HG02571 (cell line): ENCODE results near the gene SLC47A2.
"Not testable (repeated sequence)": the region's sequence is repeated elsewhere in the genome, so short reads cannot be mapped to it uniquely, and the experiment has no call there.

Experiments used
- ATAC-seq: cut with Tn5 transposase; IDR thresholded peaks from one replicate; pipeline ENCODE4 v1.9.1; 2021; ENCODE audit warnings: mild to moderate bottlenecking, moderate library complexity; ENCODE audit not compliant: unreplicated experiment

SLC47A2 gene

GRCh38 chr17:19709841-19710240 lies 6.5 kb downstream of the SLC47A2 start:
- no peak for ATAC-seq

DNA sequence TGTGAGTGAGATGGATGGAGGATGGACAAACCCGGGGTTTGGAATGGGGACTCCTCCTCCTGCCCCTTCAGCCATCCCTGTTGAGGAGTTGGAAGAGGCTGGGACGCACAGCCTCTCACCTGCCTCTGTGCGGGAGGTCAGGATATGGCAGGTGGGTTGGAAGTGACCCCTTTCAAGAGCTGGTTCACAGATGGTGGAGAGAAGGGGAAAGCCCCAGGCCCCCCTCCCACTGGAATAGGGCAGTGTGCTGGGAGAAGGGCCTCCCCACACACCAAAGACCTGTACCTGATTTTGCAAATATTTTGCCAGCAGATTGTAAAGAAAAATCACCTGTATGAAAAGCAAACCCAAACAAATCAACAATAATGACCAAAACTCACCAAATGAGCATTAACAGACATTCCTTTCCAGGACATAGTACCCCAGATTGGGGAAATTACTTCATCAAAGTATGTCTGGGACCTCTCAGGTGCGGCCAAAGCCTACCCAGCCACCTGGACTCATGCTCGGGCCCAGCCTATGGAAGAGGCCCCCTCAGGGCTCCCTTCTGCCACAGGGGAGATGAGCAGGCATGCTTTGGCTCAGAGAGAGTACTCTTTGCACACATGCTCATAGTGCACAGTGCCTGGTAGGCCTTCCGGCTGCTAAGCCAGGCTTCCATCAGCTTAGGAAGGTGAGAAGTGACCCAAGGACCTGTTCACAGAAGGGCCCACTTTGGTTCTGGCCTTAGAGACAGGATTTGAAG lies 7.8 kb downstream of the SLC47A2 start:
- ATAC-seq = no peak

GRCh38 chr17:19707728-19708221 lies 8.6 kb downstream of the SLC47A2 start:
- no peak for ATAC-seq

- no peak for ATAC-seq
Measured at GRCh38 chr17:19706791-19707727, 9.3 kb downstream of the SLC47A2 start.

DNA sequence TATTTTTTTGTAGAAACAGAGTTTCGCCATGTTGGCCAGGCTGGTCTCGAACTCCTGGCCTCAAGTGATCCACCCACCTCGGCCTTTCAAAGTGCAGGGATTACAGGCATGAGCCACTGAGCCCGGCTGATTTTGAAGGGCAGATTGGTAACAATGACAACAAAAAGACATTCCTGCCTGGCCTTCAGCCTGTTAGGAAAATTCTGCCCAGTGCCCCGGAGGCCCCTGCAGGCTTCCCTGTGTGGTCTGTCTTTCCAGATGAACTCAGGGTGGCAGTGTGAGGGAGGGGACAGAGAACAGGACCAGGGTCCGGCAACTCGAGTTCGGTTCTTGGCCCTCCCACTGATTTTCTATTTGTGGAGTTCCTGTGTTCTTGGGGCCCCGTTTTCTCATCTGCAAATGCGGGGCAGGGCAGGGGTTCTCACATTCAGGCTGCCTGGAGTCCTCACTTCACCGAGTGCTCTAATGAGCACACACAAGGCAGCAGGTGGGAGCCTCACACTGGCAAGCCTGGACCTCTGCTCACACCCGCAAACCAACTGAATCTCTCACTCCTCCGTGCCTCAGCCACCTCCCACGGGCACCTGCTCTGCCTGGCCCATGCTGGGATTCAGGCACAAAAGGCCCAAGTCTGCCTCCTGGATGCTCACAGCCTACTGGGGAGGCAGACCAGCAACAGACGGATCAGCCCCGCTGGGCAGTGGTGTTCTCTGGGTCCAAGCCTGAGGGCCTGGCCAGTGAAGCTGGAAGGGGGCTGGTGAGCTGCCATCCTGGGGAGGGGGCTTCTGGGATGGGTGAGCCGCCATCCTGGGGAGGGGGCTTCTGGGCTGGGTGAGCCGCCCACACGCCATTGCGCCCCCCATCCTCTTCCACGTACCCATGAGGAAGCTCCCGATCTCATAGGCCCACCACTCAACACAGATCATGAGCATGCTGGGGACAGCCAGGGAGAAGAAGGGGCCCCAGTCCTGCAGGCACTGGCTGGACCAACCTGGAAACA lies 10.3 kb downstream of the SLC47A2 start:
- ATAC-seq = no peak

DNA sequence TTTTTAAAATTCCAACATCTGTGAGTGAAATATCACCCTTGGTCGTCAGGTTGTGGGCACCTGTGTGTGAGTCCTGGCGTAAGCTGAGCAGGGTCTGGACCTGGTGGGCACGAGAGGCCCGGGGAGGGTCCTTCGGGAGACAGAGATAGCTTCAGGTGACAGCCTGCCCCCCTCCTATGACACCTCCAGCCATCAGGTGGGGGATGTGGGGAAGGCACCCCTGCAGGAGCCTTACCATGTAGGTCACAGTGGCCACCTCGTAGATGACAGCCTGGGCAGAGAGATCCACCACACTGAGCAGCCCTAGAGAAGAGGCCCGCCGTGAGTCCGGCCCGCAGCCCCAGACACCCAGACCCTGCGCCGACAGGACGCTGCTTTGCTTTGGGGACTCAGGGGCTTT lies 11.2 kb downstream of the SLC47A2 start:
- ATAC-seq = no peak

DNA sequence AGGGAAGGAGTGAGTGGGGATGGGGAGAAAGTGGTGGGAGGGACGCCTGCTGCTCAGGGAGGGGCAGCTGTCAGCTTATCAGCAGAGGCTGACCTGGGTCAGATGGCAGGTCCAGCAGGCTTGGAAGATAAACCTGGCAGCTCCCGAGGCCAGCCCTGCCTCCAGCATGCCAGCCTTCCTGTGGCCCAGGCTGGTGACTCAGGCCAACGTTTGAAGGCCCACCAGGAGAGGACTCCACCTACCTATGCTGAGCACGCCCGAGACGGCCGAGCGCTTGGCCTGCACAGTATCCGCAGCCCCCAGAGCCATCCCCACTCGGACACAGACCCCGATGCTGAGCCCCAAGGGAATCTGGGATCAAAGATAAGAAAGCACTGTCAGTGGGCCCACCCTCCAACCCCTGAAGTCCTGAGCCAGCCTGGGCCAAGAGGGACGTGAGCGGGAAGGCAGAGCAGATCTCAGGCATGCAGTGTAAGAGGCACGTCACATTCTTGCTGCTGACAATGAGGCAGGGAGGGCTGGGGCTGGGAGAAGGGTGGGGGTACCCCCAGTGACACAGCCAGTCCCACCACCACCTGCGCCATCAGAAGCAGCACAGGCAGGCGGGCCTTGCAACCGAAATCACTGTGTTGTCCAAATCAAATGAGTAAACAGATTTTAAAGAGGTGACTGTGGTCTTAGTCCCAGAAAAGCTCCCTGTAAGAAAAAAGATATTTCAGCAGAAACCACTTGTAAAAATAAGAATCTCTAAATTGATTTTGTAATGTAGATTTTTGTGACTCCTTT lies 12.4 kb downstream of the SLC47A2 start:
- ATAC-seq = no peak

- ATAC-seq = no peak
Measured at GRCh38 chr17:19703106-19703827, 13.1 kb downstream of the SLC47A2 start.

DNA sequence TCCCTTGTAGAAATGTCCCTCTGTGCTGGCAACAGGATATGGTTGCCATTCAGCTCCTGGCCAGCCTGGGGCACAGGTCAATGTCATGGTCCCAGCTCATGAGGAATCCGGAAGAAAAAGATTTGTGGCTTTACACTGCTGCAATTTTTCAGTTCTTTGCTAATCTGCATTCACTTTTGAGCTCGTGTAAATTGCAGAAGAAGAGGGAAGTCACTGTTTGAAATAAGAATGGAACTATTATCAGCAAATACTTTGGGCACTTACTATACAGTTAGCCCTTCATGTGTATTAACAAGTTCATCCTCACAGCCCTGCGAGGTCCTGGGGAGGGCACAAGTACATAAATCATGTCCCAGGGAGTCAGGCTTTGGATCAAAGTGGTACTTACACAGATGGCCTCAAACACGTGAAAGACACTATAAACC lies 14.2 kb downstream of the SLC47A2 start:
- no peak for ATAC-seq

- ATAC-seq = no peak
Measured at GRCh38 chr17:19686400-19687090, 29.8 kb downstream of the SLC47A2 start.

GRCh38 chr17:19684909-19685580 lies 31.3 kb downstream of the SLC47A2 start:
- ATAC-seq = not testable (repeated sequence)

GRCh38 chr17:19683117-19683516 lies 33.3 kb downstream of the SLC47A2 start:
- no peak for ATAC-seq

- no peak for ATAC-seq
Measured at GRCh38 chr17:19678581-19679453, 37.6 kb downstream of the SLC47A2 start.

- no peak for ATAC-seq
Measured at GRCh38 chr17:19677736-19678379, 38.5 kb downstream of the SLC47A2 start.

DNA sequence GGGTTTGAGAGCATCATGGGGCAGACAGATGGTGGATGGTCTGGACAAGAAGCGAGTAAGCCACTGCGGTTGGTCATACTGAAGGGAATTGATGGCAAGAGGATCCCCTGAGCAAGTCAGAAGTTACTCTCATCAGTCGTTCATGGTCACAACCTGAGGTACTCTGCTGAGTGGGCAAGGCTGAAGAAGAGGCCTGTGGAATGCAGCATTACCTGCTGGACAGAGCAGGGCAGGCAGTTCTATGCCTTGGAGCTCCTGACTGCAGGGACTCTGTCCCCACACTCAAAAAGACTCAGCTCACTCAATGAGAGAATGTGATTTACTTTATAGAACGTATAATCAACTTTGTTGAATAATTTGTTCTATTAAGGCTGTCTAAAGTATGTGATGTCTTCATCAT lies 39.5 kb downstream of the SLC47A2 start:
- no peak for ATAC-seq

- no peak for ATAC-seq
Measured at GRCh38 chr17:19673623-19674022, 42.8 kb downstream of the SLC47A2 start.
